Sigmoid colon (tissue), 7 donors: ENCODE data around the gene METTL25. TPM values are rescaled to one million over a fixed set of nuclear protein-coding genes. Genes with fewer than 3 reads are reported as not detected.

ENCODE experiments used
- DNase-seq: peaks from one replicate; pipeline ENCODE4 v3.0.0-alpha.2; 2019
- H3K27ac ChIP-seq, 4 donors: fragments of 200-600 bp; sonication (generic); one replicate each; pipeline ENCODE4 v1.5.1; 2016 to 2019; ENCODE audit warnings: mild to moderate bottlenecking in 1 of 4
- H3K27me3 ChIP-seq, 3 donors: fragments of 200-600 bp; sonication (generic); one replicate each; pipeline ENCODE4 v1.5.1; 2019; ENCODE audit warnings: mild to moderate bottlenecking in 1 of 3
- H3K36me3 ChIP-seq, 4 donors: fragments of 200-600 bp; sonication (generic); one replicate each; pipeline ENCODE4 v1.5.1; 2016 to 2019
- H3K4me1 ChIP-seq, 4 donors: fragments of 200-600 bp; sonication (generic); one replicate each; pipeline ENCODE4 v1.5.1; 2017 to 2019
- H3K4me3 ChIP-seq, 4 donors: fragments of 200-600 bp; sonication (generic); one replicate each; pipeline ENCODE4 v1.5.1; 2017 to 2019; ENCODE audit warnings: mild to moderate bottlenecking in 2 of 4, moderate library complexity in 1 of 4
- H3K9me3 ChIP-seq, 4 donors: fragments of 200-600 bp in 3 of 4; sonication (generic) in 3 of 4; one replicate each; pipeline versions ENCODE4 v1.5.1 to v1.6.1; 2013 to 2019
- EP300 ChIP-seq, 4 donors: sonication (generic); formaldehyde crosslinking; IDR thresholded peaks; one replicate each; pipeline ENCODE4 v1.6.1; 2017; ENCODE audit warnings: antibody characterized with exemption in 4 of 4
- POLR2A ChIP-seq, 2 donors: fragments of 450-650 bp; IDR thresholded peaks; one replicate each; pipeline ENCODE4 v1.6.1; 2016; ENCODE audit warnings: antibody characterized with exemption in 2 of 2, mild to moderate bottlenecking in 2 of 2, moderate library complexity in 2 of 2
- POLR2AphosphoS5 ChIP-seq, 4 donors: sonication (generic); formaldehyde crosslinking; IDR thresholded peaks; one replicate each; pipeline ENCODE4 v1.6.1; 2017; ENCODE audit warnings: antibody characterized with exemption in 4 of 4
- WGBS, 2 donors: extraction: QIAGEN DNeasy Blood & Tissue Kit; methylation state at CpG; one replicate each; pipeline ENCODE4 v1.1.7; 2013; 5-methylcytosine and 5-hydroxymethylcytosine counted together
- intact Hi-C: fragments of 100-400 bp; cut with DNase I; formaldehyde crosslinking; loops from one replicate; pipeline ENCODE4 v1.15.1; 2023
- polyA plus RNA-seq, 3 donors: library from polyadenylated mRNA; stranded (reverse); fragments of 200-250 nt; gene quantifications; one replicate each; pipeline ENCODE4 v1.2.3, GENCODE V29; 2013
- total RNA-seq, 4 donors: library from RNA; depleted of rRNA; stranded (reverse); fragments of >200 nt; gene quantifications; one replicate each; pipeline ENCODE4 v1.1.0, GENCODE V29; 2016
- TF ChIP-seq, protein P1 (sequence below), 4 experiments: fragments of 450-650 bp in 3 of 4; fragments of 200-600 bp in 1 of 4; IDR thresholded peaks; one replicate each; pipeline ENCODE4 v1.5.1; 2016 to 2019; ENCODE audit warnings: antibody characterized with exemption in 4 of 4, mild to moderate bottlenecking in 3 of 4, moderate library complexity in 2 of 4
- donor health status: healthy with polysubstance abuse.
- donor health status: Bipolar disorder and iron deficiency.
- donor health status: healthy.

Gene METTL25
- total and polyA plus RNA-seq, 7 donors: 3.9 to 59.9 (median 22.7) TPM

GRCh38 chr12:82510386-82510785 is 152.1 kb downstream of the METTL25 start:
- TF ChIP-seq POLR2AphosphoS5 (IDR thresholded peaks at IDR 0.05) (no peak), EP300 (IDR thresholded peaks at IDR 0.05) (no peak)
- 59 to 78% methylated on average over 1 of the region's 1 CpG for WGBS, 2 donors
- Histone ChIP-seq H3K4me1 (no peaks in the 10 kb centered on the region), H3K4me3 (no peak overlapping the region), H3K27ac (no peak overlapping the region), H3K36me3 (no peaks in the 10 kb centered on the region), H3K27me3 (no peaks in the 10 kb centered on the region), H3K9me3 (no peaks in the 10 kb centered on the region)
- DNase-seq: no peak
- intact Hi-C loops: no loop called here

DNA sequence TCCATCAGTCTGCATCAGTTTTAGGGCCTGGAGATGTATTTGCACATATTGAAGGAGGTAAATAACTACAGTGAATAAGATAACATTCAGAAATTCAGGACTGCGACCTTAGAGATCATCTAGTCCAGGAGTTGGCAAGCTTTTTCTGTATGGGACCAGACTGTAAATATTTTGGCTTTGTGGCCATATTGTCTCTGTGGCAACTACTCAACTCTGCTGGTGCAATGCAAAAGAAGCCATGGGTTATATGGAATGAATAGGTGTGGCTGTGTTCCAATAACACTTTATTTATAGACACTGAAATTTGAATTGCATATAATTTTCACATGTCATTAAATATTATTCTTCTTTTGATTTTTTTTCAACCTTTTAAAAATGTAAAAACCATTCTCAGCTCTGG is 156.6 kb downstream of the METTL25 start:
- no peak for DNase-seq
- intact Hi-C loops: no loop called here
- Histone ChIP-seq H3K4me1 (no peaks in the 10 kb centered on the region), H3K27me3 (no peaks in the 10 kb centered on the region), H3K36me3 (no peaks in the 10 kb centered on the region), H3K27ac (no peak overlapping the region), H3K4me3 (no peak overlapping the region), H3K9me3 (no peaks in the 10 kb centered on the region)
- TF ChIP-seq, protein P1, sequence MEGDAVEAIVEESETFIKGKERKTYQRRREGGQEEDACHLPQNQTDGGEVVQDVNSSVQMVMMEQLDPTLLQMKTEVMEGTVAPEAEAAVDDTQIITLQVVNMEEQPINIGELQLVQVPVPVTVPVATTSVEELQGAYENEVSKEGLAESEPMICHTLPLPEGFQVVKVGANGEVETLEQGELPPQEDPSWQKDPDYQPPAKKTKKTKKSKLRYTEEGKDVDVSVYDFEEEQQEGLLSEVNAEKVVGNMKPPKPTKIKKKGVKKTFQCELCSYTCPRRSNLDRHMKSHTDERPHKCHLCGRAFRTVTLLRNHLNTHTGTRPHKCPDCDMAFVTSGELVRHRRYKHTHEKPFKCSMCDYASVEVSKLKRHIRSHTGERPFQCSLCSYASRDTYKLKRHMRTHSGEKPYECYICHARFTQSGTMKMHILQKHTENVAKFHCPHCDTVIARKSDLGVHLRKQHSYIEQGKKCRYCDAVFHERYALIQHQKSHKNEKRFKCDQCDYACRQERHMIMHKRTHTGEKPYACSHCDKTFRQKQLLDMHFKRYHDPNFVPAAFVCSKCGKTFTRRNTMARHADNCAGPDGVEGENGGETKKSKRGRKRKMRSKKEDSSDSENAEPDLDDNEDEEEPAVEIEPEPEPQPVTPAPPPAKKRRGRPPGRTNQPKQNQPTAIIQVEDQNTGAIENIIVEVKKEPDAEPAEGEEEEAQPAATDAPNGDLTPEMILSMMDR (IDR thresholded peaks at IDR 0.05): no peak
- TF ChIP-seq POLR2AphosphoS5 (IDR thresholded peaks at IDR 0.05) (no peak), POLR2A (IDR thresholded peaks at IDR 0.05) (no peak), EP300 (IDR thresholded peaks at IDR 0.05) (no peak)
- WGBS, 2 donors: 44 to 74% methylated on average over 1 of the region's 1 CpG

GRCh38 chr12:82515652-82516051 is 157.3 kb downstream of the METTL25 start:
- H3K27me3 ChIP-seq: no peaks in the 10 kb centered on the region
- H3K27ac ChIP-seq: no peak overlapping the region
- no peaks in the 10 kb centered on the region for H3K36me3 ChIP-seq
- TF ChIP-seq POLR2AphosphoS5 (IDR thresholded peaks at IDR 0.05) (no peak), EP300 (IDR thresholded peaks at IDR 0.05) (no peak), POLR2A (IDR thresholded peaks at IDR 0.05) (no peak)
- TF ChIP-seq, protein P1 (IDR thresholded peaks at IDR 0.05): no peak
- no peaks in the 10 kb centered on the region for H3K9me3 ChIP-seq
- no peak overlapping the region for H3K4me3 ChIP-seq
- no peaks in the 10 kb centered on the region for H3K4me1 ChIP-seq
- 79 to 82% methylated on average over 2 of the region's 2 CpGs for WGBS, 2 donors
- intact Hi-C loops: no loop called here
- DNase-seq: no peak

DNA sequence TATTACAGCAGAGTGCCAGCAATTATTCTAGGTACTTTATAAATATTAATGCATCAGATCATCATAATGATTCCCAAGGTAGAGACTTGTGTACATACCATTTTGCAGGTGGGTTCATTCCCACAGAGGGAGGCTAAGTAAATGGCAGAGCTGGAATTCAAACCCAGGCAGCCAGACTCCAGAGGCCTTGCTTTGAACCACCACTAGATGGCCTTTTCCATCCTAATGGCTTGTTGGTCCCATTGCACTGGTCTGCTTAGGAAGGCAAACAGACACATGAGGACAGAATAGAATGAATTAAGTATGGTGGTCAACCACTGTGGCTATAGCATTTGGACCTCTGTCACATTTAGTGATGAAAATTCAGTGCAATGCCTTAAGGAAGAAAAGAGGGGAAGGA is 158.7 kb downstream of the METTL25 start:
- Histone ChIP-seq H3K9me3 (no peaks in the 10 kb centered on the region), H3K36me3 (no peaks in the 10 kb centered on the region), H3K4me3 (no peak overlapping the region), H3K27me3 (no peaks in the 10 kb centered on the region), H3K27ac (no peak overlapping the region), H3K4me1 (no peaks in the 10 kb centered on the region)
- TF ChIP-seq EP300 (IDR thresholded peaks at IDR 0.05): no peak
- no peak for TF ChIP-seq POLR2AphosphoS5 (IDR thresholded peaks at IDR 0.05)
- TF ChIP-seq, protein P1 (IDR thresholded peaks at IDR 0.05): no peak
- no peak for TF ChIP-seq POLR2A (IDR thresholded peaks at IDR 0.05)
- DNase-seq: no peak
- intact Hi-C loops: no loop called here

- H3K4me1 ChIP-seq: no peaks in the 10 kb centered on the region
- WGBS, 2 donors: 88 to 90% methylated on average over 5 of the region's 5 CpGs
- no peak overlapping the region for H3K4me3 ChIP-seq
- TF ChIP-seq POLR2AphosphoS5 (IDR thresholded peaks at IDR 0.05) (no peak), POLR2A (IDR thresholded peaks at IDR 0.05) (no peak), EP300 (IDR thresholded peaks at IDR 0.05) (no peak)
- TF ChIP-seq, protein P1 (IDR thresholded peaks at IDR 0.05): no peak
- no peaks in the 10 kb centered on the region for H3K36me3 ChIP-seq
- no peaks in the 10 kb centered on the region for H3K9me3 ChIP-seq
- DNase-seq: no peak
- H3K27ac ChIP-seq: no peak overlapping the region
- no peaks in the 10 kb centered on the region for H3K27me3 ChIP-seq
- intact Hi-C loops: no loop called here
Observed at GRCh38 chr12:82517808-82518207, 159.5 kb downstream of the METTL25 start.
